Measurements from ENCODE around the gene KIF4A.
A peak's percentile ranks its signal among the peaks of the same experiment; 100 is the strongest.

DNA sequence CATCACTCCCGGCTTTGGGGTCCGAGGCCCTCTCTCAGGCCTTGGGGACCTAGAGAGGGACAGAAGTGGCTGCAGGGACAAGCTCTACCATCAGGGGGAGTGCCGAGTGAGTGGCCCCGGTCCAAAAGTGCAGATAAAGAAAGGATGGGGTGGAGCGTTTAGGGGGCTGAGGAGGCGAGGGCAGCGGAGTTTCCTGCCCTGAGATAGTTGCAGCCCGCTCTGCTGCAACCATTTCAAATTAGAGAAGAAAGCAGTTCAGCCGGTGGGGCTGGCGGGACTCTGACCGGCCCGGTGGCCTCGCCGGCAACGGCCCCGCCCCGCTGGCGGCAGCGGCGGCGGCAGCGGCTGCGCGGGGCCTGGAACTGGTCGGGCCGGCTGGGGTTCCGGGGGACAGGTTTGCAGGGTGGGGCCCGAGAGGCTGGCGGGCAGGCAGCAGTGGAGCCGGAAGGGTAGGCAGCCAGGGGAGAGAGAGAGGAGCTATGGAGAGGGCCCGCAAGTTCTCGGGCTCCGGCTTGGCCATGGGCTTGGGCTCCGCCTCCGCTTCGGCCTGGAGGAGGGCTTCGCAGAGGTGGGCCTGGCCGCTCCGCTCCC is 162.3 kb downstream of the KIF4A start:
- TF ChIP-seq, protein P1, sequence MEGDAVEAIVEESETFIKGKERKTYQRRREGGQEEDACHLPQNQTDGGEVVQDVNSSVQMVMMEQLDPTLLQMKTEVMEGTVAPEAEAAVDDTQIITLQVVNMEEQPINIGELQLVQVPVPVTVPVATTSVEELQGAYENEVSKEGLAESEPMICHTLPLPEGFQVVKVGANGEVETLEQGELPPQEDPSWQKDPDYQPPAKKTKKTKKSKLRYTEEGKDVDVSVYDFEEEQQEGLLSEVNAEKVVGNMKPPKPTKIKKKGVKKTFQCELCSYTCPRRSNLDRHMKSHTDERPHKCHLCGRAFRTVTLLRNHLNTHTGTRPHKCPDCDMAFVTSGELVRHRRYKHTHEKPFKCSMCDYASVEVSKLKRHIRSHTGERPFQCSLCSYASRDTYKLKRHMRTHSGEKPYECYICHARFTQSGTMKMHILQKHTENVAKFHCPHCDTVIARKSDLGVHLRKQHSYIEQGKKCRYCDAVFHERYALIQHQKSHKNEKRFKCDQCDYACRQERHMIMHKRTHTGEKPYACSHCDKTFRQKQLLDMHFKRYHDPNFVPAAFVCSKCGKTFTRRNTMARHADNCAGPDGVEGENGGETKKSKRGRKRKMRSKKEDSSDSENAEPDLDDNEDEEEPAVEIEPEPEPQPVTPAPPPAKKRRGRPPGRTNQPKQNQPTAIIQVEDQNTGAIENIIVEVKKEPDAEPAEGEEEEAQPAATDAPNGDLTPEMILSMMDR (conservative IDR thresholded peaks at IDR 0.05 in 1 of 2, IDR thresholded peaks at IDR 0.05 in 1 of 2; ENCODE audit: extremely low read depth in 1 of 2, insufficient read depth in 1 of 2, low read depth in 1 of 2, low read length in 2 of 2) = peak; percentile 52 to 69
- TF ChIP-seq EZH2 (IDR thresholded peaks at IDR 0.05; ENCODE audit: borderline replicate concordance, low read length) = no peak

Measured in mammary epithelial cell (primary cell).